GM12865 (cell line): ENCODE results near the gene SCN1B.

Experiments
- DNase-seq: peaks from one replicate; pipeline ENCODE4 v3.0.0; 2010; ENCODE audit warnings: low read depth
- H3K4me3 ChIP-seq: 2 replicates; pipeline ENCODE4 v1.5.1; 2011; ENCODE audit warnings: mild to moderate bottlenecking, low read depth, low read length, control low read depth
- TF ChIP-seq, protein P1 (sequence below): IDR thresholded peaks from 2 replicates; pipeline ENCODE4 v1.5.1; 2011; ENCODE audit warnings: low read length, control low read depth, low read depth, inconsistent platforms; ENCODE audit not compliant: insufficient read depth; ENCODE audit errors: missing control alignments

The SCN1B gene

DNA sequence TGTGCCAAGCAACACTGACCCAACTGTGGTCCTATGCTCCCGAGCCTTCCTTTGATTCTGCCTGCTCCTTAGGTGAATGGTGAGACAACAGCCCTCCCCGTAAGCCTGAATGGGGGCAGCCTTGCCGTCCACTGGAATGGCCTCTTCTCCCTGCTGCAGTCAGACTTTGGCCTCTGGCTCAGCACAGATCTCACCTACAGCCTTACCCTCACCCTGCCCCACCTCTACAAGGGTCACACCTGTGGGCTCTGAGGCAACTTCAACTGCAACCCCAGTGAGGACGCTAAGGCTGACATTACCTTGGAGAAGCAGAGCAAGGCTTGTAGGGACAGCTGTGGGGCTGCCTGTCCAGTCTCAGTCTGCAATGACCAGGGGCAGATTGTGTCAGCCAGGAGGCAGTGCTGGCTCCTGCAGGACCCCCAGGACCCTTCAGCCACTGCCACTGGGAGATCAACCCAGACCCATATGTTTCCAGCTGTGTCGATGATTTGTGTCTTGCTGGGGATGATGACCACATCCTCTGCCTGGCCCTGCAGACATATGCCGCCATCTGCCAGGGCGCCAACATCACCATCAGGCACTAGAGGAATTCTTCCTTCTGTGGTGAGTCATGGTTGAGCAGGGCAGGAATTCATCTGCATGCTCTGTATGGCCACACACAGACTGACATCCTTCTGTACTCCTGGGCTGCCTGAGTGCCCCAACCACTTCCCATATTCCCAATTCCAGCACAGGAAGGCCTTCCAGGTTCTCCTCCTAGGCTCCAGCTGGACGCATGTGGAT, 58.1 kb downstream of the SCN1B start:
- TF ChIP-seq, protein P1, sequence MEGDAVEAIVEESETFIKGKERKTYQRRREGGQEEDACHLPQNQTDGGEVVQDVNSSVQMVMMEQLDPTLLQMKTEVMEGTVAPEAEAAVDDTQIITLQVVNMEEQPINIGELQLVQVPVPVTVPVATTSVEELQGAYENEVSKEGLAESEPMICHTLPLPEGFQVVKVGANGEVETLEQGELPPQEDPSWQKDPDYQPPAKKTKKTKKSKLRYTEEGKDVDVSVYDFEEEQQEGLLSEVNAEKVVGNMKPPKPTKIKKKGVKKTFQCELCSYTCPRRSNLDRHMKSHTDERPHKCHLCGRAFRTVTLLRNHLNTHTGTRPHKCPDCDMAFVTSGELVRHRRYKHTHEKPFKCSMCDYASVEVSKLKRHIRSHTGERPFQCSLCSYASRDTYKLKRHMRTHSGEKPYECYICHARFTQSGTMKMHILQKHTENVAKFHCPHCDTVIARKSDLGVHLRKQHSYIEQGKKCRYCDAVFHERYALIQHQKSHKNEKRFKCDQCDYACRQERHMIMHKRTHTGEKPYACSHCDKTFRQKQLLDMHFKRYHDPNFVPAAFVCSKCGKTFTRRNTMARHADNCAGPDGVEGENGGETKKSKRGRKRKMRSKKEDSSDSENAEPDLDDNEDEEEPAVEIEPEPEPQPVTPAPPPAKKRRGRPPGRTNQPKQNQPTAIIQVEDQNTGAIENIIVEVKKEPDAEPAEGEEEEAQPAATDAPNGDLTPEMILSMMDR: no peak
- no peak for DNase-seq
- no peak overlapping the region for H3K4me3 ChIP-seq

DNA sequence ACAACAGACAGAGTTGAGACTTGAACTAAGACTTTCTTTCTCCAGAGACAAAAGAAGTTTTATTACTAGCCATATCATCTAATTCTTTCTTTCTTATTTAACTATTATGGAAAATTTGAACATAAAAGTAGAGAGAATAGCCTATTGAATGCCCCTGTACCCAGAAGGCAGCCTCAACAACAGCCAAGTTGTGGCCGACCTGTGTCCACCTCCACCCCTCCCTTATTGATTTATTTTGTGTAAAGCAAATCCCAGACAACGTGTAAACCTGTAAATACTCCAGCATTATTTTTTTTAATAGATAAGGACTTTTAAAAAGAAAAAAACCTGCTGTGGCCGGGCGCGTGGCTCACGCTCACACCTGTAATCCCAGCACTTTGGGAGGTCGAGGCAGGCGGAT, 59.3 kb downstream of the SCN1B start:
- TF ChIP-seq, protein P1: no peak

More for the DNA sequence above, 59.3 kb downstream of the SCN1B start:
- H3K4me3 ChIP-seq: no peak overlapping the region
- DNase-seq: no peak
